ENCODE measurements around the gene DSP.

Gene DSP

DNA sequence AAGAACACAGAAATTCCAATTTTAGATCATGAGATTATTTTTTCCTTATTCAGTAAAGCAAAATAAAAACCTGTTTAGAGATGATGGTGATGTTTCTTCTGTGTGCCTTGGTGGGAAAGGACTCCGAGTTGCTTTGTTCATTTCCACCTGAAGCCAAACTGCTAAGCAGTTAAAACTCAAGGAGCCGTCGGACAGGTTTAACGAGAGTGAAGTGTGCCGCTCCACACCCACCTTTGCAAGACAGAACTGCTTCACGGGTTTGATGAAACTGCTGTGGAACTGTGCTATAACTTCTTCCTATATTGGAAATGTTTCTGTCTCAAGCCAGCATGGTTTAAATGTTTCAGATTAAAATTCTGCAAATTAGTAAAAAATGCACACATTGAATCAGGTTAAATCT lies 9.2 kb upstream of the DSP start:
- DNase-seq (ENCODE audit: low read depth), result peak; percentile 85
- TF ChIP-seq, protein P1, sequence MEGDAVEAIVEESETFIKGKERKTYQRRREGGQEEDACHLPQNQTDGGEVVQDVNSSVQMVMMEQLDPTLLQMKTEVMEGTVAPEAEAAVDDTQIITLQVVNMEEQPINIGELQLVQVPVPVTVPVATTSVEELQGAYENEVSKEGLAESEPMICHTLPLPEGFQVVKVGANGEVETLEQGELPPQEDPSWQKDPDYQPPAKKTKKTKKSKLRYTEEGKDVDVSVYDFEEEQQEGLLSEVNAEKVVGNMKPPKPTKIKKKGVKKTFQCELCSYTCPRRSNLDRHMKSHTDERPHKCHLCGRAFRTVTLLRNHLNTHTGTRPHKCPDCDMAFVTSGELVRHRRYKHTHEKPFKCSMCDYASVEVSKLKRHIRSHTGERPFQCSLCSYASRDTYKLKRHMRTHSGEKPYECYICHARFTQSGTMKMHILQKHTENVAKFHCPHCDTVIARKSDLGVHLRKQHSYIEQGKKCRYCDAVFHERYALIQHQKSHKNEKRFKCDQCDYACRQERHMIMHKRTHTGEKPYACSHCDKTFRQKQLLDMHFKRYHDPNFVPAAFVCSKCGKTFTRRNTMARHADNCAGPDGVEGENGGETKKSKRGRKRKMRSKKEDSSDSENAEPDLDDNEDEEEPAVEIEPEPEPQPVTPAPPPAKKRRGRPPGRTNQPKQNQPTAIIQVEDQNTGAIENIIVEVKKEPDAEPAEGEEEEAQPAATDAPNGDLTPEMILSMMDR (IDR thresholded peaks at IDR 0.05; ENCODE audit: control insufficient read depth, extremely low read depth, insufficient read depth), result no peak
- no peak overlapping the region for H3K4me3 ChIP-seq (ENCODE audit: low read depth, low read length)

DNA sequence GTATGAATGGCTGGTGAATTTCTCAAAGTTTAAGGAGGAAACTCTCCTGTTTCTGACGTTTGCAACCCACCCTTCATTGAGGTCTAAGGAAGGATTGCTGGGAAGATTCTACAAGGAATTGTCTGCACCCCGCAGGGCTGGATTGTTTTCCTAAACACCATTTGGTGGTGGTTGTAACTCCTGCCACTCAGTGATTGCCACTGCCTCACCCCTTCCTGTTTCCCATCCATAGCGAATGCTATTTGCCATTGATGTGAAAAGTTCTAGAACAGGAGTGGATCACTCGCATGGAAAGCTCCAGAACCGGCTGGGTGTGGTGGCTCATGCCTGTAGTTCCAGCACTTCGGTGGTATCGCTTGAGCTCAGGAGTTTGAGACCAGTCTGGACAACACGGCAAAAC lies 8.7 kb upstream of the DSP start:
- no peak for DNase-seq (ENCODE audit: low read depth)
- TF ChIP-seq, protein P1 (IDR thresholded peaks at IDR 0.05; ENCODE audit: control insufficient read depth, extremely low read depth, insufficient read depth), result no peak
- no peak overlapping the region for H3K4me3 ChIP-seq (ENCODE audit: low read depth, low read length)

DNA sequence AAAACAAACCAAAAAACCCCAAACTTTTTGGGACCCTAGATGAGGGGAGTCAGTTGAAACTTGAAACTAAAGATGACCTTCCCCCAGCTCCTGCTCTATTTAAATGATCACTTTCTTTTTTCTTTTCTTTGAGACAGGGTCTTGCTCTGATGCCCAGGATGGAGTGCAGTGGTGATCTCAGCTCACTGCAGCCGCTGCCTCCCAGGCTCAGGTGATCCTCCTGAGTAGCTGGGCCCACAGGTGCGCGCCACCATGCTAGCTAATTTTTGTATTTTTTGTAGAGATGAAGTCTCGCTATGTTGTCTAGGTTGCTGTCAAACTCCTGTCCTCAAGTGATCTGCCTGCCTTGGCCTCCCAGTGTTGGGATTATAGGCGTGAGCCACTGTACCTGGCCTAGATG lies 7.3 kb upstream of the DSP start:
- no peak overlapping the region for H3K4me3 ChIP-seq (ENCODE audit: low read depth, low read length)
- TF ChIP-seq, protein P1 (IDR thresholded peaks at IDR 0.05; ENCODE audit: control insufficient read depth, extremely low read depth, insufficient read depth), result no peak
- no peak for DNase-seq (ENCODE audit: low read depth)

DNA sequence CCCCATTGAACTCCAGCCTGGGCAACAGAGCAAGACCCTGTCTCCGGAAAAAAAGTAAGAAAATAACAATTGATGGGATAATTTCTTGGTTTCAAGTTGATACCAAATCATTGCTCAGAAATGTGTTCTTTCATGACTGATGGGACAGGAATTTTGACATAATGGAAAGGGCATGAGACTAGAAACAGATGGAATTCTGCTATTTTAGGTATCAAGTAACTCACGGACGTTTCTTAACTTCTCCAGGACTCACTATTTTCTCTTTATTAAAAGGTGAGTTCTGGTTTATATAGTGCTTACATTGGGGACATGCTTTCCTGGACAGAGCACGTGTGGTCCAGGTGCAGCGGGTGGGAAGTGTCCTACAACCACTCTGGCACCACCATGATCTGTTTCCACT lies 6.0 kb upstream of the DSP start:
- TF ChIP-seq, protein P1 (IDR thresholded peaks at IDR 0.05; ENCODE audit: control insufficient read depth, extremely low read depth, insufficient read depth), result no peak
- no peak for DNase-seq (ENCODE audit: low read depth)
- H3K4me3 ChIP-seq (ENCODE audit: low read depth, low read length), result no peak overlapping the region

DNA sequence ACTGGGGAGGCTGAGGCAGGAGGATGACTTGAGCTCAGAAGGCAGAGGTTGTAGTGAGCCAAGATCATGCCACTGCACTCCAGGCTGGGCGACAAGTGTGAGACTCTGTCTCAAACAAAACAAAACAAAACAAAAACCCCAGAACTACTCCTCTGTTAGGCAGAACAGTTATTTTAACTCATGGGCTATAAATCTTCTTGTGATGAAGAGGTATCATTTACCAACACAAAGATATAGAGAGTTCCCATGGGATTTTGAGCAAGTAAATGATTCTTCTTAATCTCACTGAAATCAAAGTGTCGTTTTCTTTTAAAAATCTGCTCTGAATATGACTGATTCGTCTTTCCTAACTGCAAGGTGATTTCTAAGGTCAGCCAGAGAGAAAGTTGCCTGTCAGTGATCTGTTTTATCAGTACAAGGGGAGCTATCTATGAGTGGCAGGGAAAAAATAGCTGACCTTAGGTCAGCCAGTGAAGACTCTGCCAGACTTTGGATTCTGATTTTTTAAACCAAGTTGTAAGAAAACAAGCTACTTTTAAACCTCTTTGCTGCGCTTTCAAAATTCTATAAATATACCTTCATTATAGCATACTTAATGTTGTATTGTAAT lies 3.8 kb upstream of the DSP start:
- TF ChIP-seq, protein P1 (IDR thresholded peaks at IDR 0.05; ENCODE audit: control insufficient read depth, extremely low read depth, insufficient read depth), result no peak
- no peak overlapping the region for H3K4me3 ChIP-seq (ENCODE audit: low read depth, low read length)
- no peak for DNase-seq (ENCODE audit: low read depth)

DNA sequence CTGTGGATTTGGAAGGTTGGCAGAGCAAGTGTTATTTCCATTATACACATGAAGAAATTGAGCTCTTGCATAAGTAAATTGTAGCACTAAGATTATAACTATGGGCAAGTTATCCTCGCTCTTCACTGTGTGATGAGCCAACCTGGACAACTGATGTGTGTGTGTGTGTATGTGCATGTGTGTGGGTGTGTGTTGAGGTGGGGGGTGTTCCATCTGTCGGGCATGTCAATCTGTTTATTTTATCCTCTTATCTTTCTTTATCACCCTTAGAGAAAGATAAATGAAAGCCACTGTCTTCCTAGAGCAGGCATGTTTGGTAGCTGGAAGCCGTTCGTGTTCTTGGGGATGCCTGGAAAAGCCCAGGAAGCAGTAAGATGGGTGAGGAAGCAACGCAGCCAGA lies 3.0 kb upstream of the DSP start:
- TF ChIP-seq, protein P1 (IDR thresholded peaks at IDR 0.05; ENCODE audit: control insufficient read depth, extremely low read depth, insufficient read depth), result no peak
- no peak overlapping the region for H3K4me3 ChIP-seq (ENCODE audit: low read depth, low read length)
- DNase-seq (ENCODE audit: low read depth), result no peak

DNA sequence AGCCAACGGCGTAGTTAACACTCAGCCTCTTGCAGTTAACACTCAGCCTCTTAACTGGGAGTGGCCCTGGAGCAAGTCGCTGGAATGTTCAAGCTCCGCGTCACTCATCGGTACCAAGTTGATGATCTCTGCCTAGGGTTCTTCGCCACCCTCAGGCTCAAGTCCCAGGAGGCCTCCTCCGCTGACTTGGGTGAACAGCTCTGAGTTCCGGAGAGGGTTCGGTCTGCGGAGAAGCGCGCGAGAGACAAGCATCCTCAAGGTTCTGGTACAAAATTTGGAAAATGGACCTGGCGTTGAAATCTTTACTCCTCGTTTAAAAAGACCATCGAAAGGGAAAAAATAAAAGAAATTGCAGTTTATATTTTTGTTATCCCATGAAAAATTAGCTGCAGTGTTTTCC lies 876 bp upstream of the DSP start:
- TF ChIP-seq, protein P1 (IDR thresholded peaks at IDR 0.05; ENCODE audit: control insufficient read depth, extremely low read depth, insufficient read depth), result no peak
- DNase-seq (ENCODE audit: low read depth), result no peak
- H3K4me3 ChIP-seq (ENCODE audit: low read depth, low read length), result no peak overlapping the region

Data from LNCaP clone FGC (cell line).